Stomach (tissue), 4 donors: ENCODE data around the gene WDR20.

ENCODE experiments used
- EP300 ChIP-seq: sonication (generic); formaldehyde crosslinking; IDR thresholded peaks from one replicate; pipeline ENCODE4 v1.6.1; 2017; ENCODE audit warnings: antibody characterized with exemption
- POLR2A ChIP-seq, 4 donors: fragments of 450-650 bp; IDR thresholded peaks; one replicate each; pipeline ENCODE4 v1.6.1; 2016; ENCODE audit warnings: antibody characterized with exemption in 4 of 4, control low read depth in 2 of 4, mild to moderate bottlenecking in 1 of 4, moderate library complexity in 1 of 4
- POLR2AphosphoS5 ChIP-seq, 3 donors: sonication (generic); formaldehyde crosslinking; IDR thresholded peaks; one replicate each; pipeline ENCODE4 v1.6.1; 2016; ENCODE audit warnings: antibody characterized with exemption in 3 of 3
- TF ChIP-seq, protein P1 (sequence below), 7 experiments: fragments of 450-650 bp in 4 of 7; fragments of 200-600 bp in 3 of 7; sonication (generic) in 3 of 7; IDR thresholded peaks; one replicate each; pipeline ENCODE4 v1.5.1; 2016 to 2019; ENCODE audit warnings: antibody characterized with exemption in 7 of 7, control low read depth in 2 of 7, mild to moderate bottlenecking in 1 of 7

DNA sequence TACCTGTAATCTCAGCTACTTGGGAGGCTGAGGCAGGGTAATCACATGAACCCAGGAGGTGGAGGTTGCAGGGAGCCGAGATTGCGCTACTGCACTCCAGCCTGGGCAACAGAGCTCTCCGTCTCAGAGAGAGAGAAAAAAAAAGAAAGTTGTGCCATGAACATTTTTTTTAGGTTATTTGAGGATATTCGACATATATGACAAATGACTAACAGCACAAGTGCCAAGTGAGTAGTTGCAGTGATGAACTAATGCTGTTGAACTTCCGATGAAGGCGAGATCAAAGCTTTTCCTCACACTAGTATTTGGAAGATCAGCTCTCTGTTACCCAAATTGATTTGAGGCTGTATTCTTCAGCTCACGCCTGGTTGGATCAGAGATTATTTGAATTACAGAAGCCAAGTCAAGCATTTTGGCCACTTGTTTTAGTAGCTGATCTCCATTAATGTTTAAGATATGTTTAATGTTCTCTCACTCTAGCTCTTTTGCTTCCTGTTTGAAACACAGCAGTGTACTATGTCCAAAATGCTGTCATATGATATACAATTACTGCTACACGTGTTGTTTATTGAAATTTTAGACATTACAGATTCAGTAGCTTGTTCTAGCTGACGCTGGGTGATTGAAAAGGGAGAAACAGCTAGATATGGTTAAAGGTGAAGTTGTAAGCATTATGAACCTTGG is 43.4 kb downstream of the WDR20 start:
- TF ChIP-seq, protein P1, sequence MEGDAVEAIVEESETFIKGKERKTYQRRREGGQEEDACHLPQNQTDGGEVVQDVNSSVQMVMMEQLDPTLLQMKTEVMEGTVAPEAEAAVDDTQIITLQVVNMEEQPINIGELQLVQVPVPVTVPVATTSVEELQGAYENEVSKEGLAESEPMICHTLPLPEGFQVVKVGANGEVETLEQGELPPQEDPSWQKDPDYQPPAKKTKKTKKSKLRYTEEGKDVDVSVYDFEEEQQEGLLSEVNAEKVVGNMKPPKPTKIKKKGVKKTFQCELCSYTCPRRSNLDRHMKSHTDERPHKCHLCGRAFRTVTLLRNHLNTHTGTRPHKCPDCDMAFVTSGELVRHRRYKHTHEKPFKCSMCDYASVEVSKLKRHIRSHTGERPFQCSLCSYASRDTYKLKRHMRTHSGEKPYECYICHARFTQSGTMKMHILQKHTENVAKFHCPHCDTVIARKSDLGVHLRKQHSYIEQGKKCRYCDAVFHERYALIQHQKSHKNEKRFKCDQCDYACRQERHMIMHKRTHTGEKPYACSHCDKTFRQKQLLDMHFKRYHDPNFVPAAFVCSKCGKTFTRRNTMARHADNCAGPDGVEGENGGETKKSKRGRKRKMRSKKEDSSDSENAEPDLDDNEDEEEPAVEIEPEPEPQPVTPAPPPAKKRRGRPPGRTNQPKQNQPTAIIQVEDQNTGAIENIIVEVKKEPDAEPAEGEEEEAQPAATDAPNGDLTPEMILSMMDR (IDR thresholded peaks at IDR 0.05) = no peak
- TF ChIP-seq POLR2AphosphoS5 (IDR thresholded peaks at IDR 0.05) (no peak), POLR2A (IDR thresholded peaks at IDR 0.05) (no peak), EP300 (no peak)
